ENCODE data around the gene ZFTA. TPM values are rescaled to one million over a fixed set of nuclear protein-coding genes. Genes with fewer than 3 reads are reported as not detected.

ZFTA gene
- polyA plus RNA-seq, 1 donor from 2014 or later, result 82.5 TPM

- TF ChIP-seq CTCF (IDR thresholded peaks at IDR 0.05; ENCODE audit: poor library complexity, severe bottlenecking) (no peak), EZH2 (IDR thresholded peaks at IDR 0.05; ENCODE audit: borderline replicate concordance, insufficient read depth, low read length, poor library complexity, severe bottlenecking) (no peak), SMC3 (conservative IDR thresholded peaks at IDR 0.05; ENCODE audit: poor library complexity) (no peak)
- Histone ChIP-seq H3K79me2 (replicated peaks; ENCODE audit: insufficient read depth, low read length) (no peaks in the 10 kb centered on the region), H3K4me2 (ENCODE audit: low read length) (no peak overlapping the region), H3K36me3 (ENCODE audit: insufficient read depth, low read length) (no peaks in the 10 kb centered on the region), H3K9me2 (ENCODE audit: insufficient read depth, low read length) (no peaks in the 10 kb centered on the region), H3K9me3 (ENCODE audit: low read length) (no peaks in the 10 kb centered on the region), H3F3A (ENCODE audit: insufficient read depth, low read length, poor library complexity, severe bottlenecking) (no peaks in the 10 kb centered on the region), H4K20me1 (ENCODE audit: insufficient read depth) (no peaks in the 10 kb centered on the region), H3K27ac (ENCODE audit: low read length) (no peak overlapping the region), H3K9ac (ENCODE audit: low read length) (no peak overlapping the region), H3K4me3 (ENCODE audit: low read length) (no peak overlapping the region), H2AFZ (ENCODE audit: low read depth, low read length) (no peak overlapping the region), H3K27me3 (ENCODE audit: insufficient read depth, low read depth, low read length) (no peaks in the 10 kb centered on the region)
Observed at GRCh38 chr11:63802637-63803414, 34.3 kb upstream of the ZFTA start.

- Histone ChIP-seq H3K9me3 (ENCODE audit: low read length) (peaks cover 6% of the 10 kb centered on the region), H4K20me1 (ENCODE audit: insufficient read depth) (no peaks in the 10 kb centered on the region), H3F3A (ENCODE audit: insufficient read depth, low read length, poor library complexity, severe bottlenecking) (no peaks in the 10 kb centered on the region), H3K4me2 (ENCODE audit: low read length) (no peak overlapping the region), H3K27ac (ENCODE audit: low read length) (no peak overlapping the region), H3K79me2 (replicated peaks; ENCODE audit: insufficient read depth, low read length) (no peaks in the 10 kb centered on the region), H3K36me3 (ENCODE audit: insufficient read depth, low read length) (no peaks in the 10 kb centered on the region), H3K9ac (ENCODE audit: low read length) (no peak overlapping the region), H2AFZ (ENCODE audit: low read depth, low read length) (no peak overlapping the region), H3K27me3 (ENCODE audit: insufficient read depth, low read depth, low read length) (no peaks in the 10 kb centered on the region), H3K9me2 (ENCODE audit: insufficient read depth, low read length) (no peaks in the 10 kb centered on the region), H3K4me3 (ENCODE audit: low read length) (no peak overlapping the region)
- no peak for TF ChIP-seq EZH2 (IDR thresholded peaks at IDR 0.05; ENCODE audit: borderline replicate concordance, insufficient read depth, low read length, poor library complexity, severe bottlenecking)
- TF ChIP-seq POLR2AphosphoS5 (IDR thresholded peaks at IDR 0.05), result no peak
Observed at GRCh38 chr11:63800921-63801320, 32.3 kb upstream of the ZFTA start.

GRCh38 chr11:63795066-63795465 is 26.5 kb upstream of the ZFTA start:
- no peaks in the 10 kb centered on the region for H3F3A ChIP-seq (ENCODE audit: insufficient read depth, low read length, poor library complexity, severe bottlenecking)
- H3K27me3 ChIP-seq (ENCODE audit: insufficient read depth, low read depth, low read length), result no peaks in the 10 kb centered on the region
- no peaks in the 10 kb centered on the region for H3K9me2 ChIP-seq (ENCODE audit: insufficient read depth, low read length)
- no peak overlapping the region for H3K4me2 ChIP-seq (ENCODE audit: low read length)
- no peaks in the 10 kb centered on the region for H4K20me1 ChIP-seq (ENCODE audit: insufficient read depth)
- no peak overlapping the region for H3K9ac ChIP-seq (ENCODE audit: low read length)
- no peak overlapping the region for H3K27ac ChIP-seq (ENCODE audit: low read length)
- H3K4me3 ChIP-seq (ENCODE audit: low read length), result no peak overlapping the region
- no peaks in the 10 kb centered on the region for H3K79me2 ChIP-seq (replicated peaks; ENCODE audit: insufficient read depth, low read length)
- no peak overlapping the region for H2AFZ ChIP-seq (ENCODE audit: low read depth, low read length)
- TF ChIP-seq SMC3 (conservative IDR thresholded peaks at IDR 0.05; ENCODE audit: poor library complexity) (no peak), EZH2 (IDR thresholded peaks at IDR 0.05; ENCODE audit: borderline replicate concordance, insufficient read depth, low read length, poor library complexity, severe bottlenecking) (no peak), REST (IDR thresholded peaks at IDR 0.05; ENCODE audit: borderline replicate concordance) (no peak), CTCF (IDR thresholded peaks at IDR 0.05; ENCODE audit: poor library complexity, severe bottlenecking) (no peak), TAF1 (IDR thresholded peaks at IDR 0.05; ENCODE audit: low read depth) (no peak), EP300 (conservative IDR thresholded peaks at IDR 0.05; ENCODE audit: poor library complexity, severe bottlenecking) (no peak), POLR2AphosphoS5 (IDR thresholded peaks at IDR 0.05) (no peak), MXI1 (conservative IDR thresholded peaks at IDR 0.05; ENCODE audit: poor library complexity, severe bottlenecking) (no peak), RAD21 (conservative IDR thresholded peaks at IDR 0.05) (no peak)
- H3K9me3 ChIP-seq (ENCODE audit: low read length), result peaks cover 6% of the 10 kb centered on the region
- H3K36me3 ChIP-seq (ENCODE audit: insufficient read depth, low read length), result no peaks in the 10 kb centered on the region
